Activated T-helper 1 cell treated with anti-CD3 and anti-CD28 coated beads, Interleukin-12 subunit alpha, Interleukin-12 subunit beta, Interleukin-2, Interleukin-4 antibody, amounts not matched to agents 30 ng/mL and 10 ng/mL and 1 ng/mL, durations not matched to agents 14 hours and 24 hours and 36 hours (primary cell): Measurements from ENCODE around the gene BMP6. TPM values are rescaled to one million over a fixed set of nuclear protein-coding genes. Genes with fewer than 3 reads are reported as not detected.
"Not testable (repeated sequence)": the region's sequence is repeated elsewhere in the genome, so short reads cannot be mapped to it uniquely, and the experiment has no call there.

Experiments used
- DNase-seq: peaks from one replicate; pipeline ENCODE4 v3.0.0; 2021; ENCODE audit warnings: low spot score
- H3K27ac Mint-ChIP-seq: one replicate; pipeline ENCODE4 v1.8.0; 2021; ENCODE audit warnings: mild to moderate bottlenecking, mixed read lengths
- H3K27me3 Mint-ChIP-seq: one replicate; pipeline ENCODE4 v1.8.0; 2022; ENCODE audit warnings: mild to moderate bottlenecking, moderate library complexity, mixed read lengths; ENCODE audit not compliant: insufficient read depth
- H3K36me3 Mint-ChIP-seq: one replicate; pipeline ENCODE4 v1.8.0; 2021; ENCODE audit warnings: low read depth, mixed read lengths
- H3K4me1 Mint-ChIP-seq: one replicate; pipeline ENCODE4 v1.8.0; 2021; ENCODE audit warnings: low read depth, mixed read lengths
- H3K4me3 Mint-ChIP-seq: one replicate; pipeline ENCODE4 v1.8.0; 2021; ENCODE audit warnings: mild to moderate bottlenecking, moderate library complexity, mixed read lengths
- H3K9me3 Mint-ChIP-seq: one replicate; pipeline ENCODE4 v1.8.0; 2021; ENCODE audit warnings: mixed read lengths
- intact Hi-C: fragments of 100-400 bp; cut with micrococcal nuclease; formaldehyde crosslinking; loops from one replicate; pipeline ENCODE4 v1.15.1; 2024
- total RNA-seq: library from RNA; stranded (reverse); gene quantifications from 2 replicates; pipeline ENCODE4 v1.2.3, GENCODE V29; 2022

The BMP6 gene
- total RNA-seq, 1 donor from 2014 or later, result 0.86 TPM

DNA sequence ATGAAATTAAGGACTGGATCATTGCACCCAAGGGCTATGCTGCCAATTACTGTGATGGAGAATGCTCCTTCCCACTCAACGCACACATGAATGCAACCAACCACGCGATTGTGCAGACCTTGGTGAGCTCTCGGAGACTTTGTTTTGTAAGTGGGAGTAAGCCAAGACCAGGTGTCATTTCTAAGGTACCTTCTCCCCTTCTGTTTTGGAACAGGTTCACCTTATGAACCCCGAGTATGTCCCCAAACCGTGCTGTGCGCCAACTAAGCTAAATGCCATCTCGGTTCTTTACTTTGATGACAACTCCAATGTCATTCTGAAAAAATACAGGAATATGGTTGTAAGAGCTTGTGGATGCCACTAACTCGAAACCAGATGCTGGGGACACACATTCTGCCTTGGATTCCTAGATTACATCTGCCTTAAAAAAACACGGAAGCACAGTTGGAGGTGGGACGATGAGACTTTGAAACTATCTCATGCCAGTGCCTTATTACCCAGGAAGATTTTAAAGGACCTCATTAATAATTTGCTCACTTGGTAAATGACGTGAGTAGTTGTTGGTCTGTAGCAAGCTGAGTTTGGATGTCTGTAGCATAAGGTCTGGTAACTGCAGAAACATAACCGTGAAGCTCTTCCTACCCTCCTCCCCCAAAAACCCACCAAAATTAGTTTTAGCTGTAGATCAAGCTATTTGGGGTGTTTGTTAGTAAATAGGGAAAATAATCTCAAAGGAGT is 154.2 kb downstream of the BMP6 start:
- no peaks in the 10 kb centered on the region for H3K27me3 Mint-ChIP-seq
- no peaks in the 10 kb centered on the region for H3K4me1 Mint-ChIP-seq
- H3K36me3 Mint-ChIP-seq, result peaks cover 34% of the 10 kb centered on the region
- no peaks in the 10 kb centered on the region for H3K9me3 Mint-ChIP-seq
- H3K27ac Mint-ChIP-seq, result no peak overlapping the region
- intact Hi-C loops, result no loop called here
- H3K4me3 Mint-ChIP-seq, result no peak overlapping the region
- DNase-seq, result no peak

GRCh38 chr6:7880718-7881107 is 154.8 kb downstream of the BMP6 start:
- Mint-ChIP-seq H3K27ac (no peak overlapping the region), H3K27me3 (no peaks in the 10 kb centered on the region), H3K9me3 (no peaks in the 10 kb centered on the region), H3K4me1 (no peaks in the 10 kb centered on the region), H3K36me3 (peaks cover 39% of the 10 kb centered on the region), H3K4me3 (no peak overlapping the region)
- intact Hi-C loops, result no loop called here
- no peak for DNase-seq

- intact Hi-C loops, result no loop called here
- no peaks in the 10 kb centered on the region for H3K4me1 Mint-ChIP-seq
- H3K4me3 Mint-ChIP-seq, result no peak overlapping the region
- H3K27ac Mint-ChIP-seq, result no peak overlapping the region
- no peaks in the 10 kb centered on the region for H3K27me3 Mint-ChIP-seq
- no peaks in the 10 kb centered on the region for H3K9me3 Mint-ChIP-seq
- no peak for DNase-seq
- H3K36me3 Mint-ChIP-seq, result peaks cover 43% of the 10 kb centered on the region
Measured at GRCh38 chr6:7881765-7882500, 156.0 kb downstream of the BMP6 start.

DNA sequence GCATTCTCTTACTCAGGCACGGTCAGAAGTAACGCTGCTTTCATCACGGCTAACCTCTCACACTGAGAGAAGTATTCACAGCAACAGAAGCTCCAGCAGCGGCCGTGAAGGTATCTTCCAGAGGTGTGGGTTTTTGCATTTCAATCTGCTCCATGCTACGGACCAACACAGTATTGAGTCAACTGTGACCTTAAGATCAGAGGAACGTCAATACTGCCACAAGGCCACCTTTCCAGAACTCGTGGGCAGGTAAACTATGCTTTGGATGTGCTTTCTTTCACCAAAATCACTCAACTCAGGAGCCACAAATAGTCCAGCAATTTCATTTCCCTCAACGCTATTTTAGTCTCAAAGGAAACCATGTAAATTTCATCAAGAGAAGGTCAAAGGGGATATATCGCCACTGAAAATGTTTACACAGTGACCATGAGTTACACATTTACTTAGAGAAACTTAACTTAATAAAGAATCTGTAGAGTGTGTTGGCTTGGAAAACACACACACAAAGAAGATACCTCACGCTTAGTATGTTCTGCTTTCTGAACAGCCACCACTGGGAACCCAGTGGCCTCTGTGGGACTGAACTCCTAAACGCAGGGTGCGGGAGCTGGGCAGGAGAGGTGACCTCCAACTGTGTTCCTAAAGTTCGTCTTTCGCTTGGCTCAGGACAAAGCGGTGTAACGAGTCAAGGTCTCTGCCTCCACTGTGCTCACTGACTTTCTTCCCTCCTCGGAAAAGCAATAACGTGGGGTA is 156.8 kb downstream of the BMP6 start:
- no peaks in the 10 kb centered on the region for H3K9me3 Mint-ChIP-seq
- no peak overlapping the region for H3K27ac Mint-ChIP-seq
- H3K36me3 Mint-ChIP-seq, result peaks cover 48% of the 10 kb centered on the region
- DNase-seq, result no peak
- H3K4me3 Mint-ChIP-seq, result no peak overlapping the region
- intact Hi-C loops, result no loop called here
- no peaks in the 10 kb centered on the region for H3K27me3 Mint-ChIP-seq
- H3K4me1 Mint-ChIP-seq, result no peaks in the 10 kb centered on the region

- intact Hi-C loops, result no loop called here
- Mint-ChIP-seq H3K36me3 (peaks cover 55% of the 10 kb centered on the region), H3K27ac (no peak overlapping the region), H3K4me3 (no peak overlapping the region), H3K9me3 (no peaks in the 10 kb centered on the region), H3K27me3 (no peaks in the 10 kb centered on the region), H3K4me1 (no peaks in the 10 kb centered on the region)
- DNase-seq, result no peak
Measured at GRCh38 chr6:7883381-7883780, 157.5 kb downstream of the BMP6 start.

DNA sequence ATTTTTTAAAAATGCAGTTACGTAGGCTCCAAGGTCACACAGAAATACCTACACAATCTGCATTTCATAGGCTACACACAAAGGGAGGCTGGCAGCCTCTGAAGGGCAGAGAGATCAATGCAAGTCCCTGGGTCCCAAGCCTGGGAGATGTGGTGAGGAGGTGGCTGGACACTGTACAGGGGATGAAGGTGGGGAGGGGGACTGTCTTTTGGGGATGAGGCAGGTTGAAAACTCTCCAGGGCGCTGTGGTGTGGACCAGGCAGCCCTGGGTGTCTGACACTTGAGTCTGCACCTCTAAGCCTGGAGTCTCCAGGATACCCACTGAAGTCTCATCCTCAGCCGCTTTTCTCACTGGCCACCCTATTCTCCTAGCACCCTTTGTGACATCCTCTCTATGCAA is 160.2 kb downstream of the BMP6 start:
- Mint-ChIP-seq H3K4me3 (no peak overlapping the region), H3K9me3 (no peaks in the 10 kb centered on the region), H3K27ac (no peak overlapping the region), H3K4me1 (no peaks in the 10 kb centered on the region), H3K27me3 (no peaks in the 10 kb centered on the region), H3K36me3 (peaks cover 59% of the 10 kb centered on the region)
- intact Hi-C loops, result no loop called here
- DNase-seq, result no peak

GRCh38 chr6:7887278-7887991 is 161.5 kb downstream of the BMP6 start:
- H3K36me3 Mint-ChIP-seq, result peaks cover 68% of the 10 kb centered on the region
- no peak overlapping the region for H3K4me3 Mint-ChIP-seq
- intact Hi-C loops, result no loop called here
- no peaks in the 10 kb centered on the region for H3K27me3 Mint-ChIP-seq
- no peaks in the 10 kb centered on the region for H3K9me3 Mint-ChIP-seq
- no peak for DNase-seq
- H3K27ac Mint-ChIP-seq, result no peak overlapping the region
- no peaks in the 10 kb centered on the region for H3K4me1 Mint-ChIP-seq

DNA sequence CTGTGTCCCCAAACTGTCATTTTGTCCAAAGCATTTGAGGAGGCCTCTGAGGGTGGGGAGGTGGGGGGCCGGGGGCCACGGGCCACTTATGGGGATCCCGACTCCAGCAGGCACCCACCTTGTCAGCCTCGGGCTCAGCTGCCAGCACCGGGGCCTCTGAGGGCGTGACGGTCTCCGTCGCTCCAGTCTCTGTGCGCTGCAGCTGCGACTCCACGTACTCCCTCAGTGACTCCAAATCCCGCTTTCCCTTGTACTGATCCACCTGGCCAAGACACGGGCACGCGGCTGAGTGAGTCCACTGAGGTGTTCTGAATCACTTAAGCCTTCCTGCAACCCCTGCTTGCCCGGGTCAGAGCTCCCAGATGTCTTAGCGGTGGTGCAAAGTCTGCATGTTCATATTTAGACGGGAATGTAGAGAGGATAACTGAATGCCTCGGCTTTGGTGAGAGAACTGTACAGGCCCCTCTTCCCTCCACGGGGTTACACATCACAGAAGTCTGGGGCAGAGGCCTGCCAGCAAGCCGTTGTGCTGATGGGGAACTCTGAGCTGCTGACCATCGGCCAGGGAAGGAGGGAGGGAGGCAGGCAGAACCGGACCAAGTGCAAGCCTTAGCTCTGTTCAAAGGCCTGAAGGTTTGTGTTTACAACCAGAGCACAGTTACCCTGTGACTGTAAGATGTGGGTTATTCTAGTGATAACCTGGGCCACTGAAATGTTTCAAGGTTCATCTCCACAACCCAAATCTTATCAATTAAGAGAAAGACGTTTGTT is 162.9 kb downstream of the BMP6 start:
- Mint-ChIP-seq H3K4me3 (no peak overlapping the region), H3K9me3 (no peaks in the 10 kb centered on the region), H3K27me3 (no peaks in the 10 kb centered on the region), H3K27ac (no peak overlapping the region), H3K4me1 (no peaks in the 10 kb centered on the region), H3K36me3 (peaks cover 62% of the 10 kb centered on the region)
- intact Hi-C loops, result no loop called here
- no peak for DNase-seq

GRCh38 chr6:7891078-7891872 is 165.4 kb downstream of the BMP6 start:
- Mint-ChIP-seq H3K9me3 (no peaks in the 10 kb centered on the region), H3K4me1 (no peaks in the 10 kb centered on the region), H3K27me3 (no peaks in the 10 kb centered on the region), H3K4me3 (no peak overlapping the region), H3K27ac (no peak overlapping the region), H3K36me3 (peaks cover 60% of the 10 kb centered on the region)
- DNase-seq, result no peak
- intact Hi-C loops, result no loop called here

DNA sequence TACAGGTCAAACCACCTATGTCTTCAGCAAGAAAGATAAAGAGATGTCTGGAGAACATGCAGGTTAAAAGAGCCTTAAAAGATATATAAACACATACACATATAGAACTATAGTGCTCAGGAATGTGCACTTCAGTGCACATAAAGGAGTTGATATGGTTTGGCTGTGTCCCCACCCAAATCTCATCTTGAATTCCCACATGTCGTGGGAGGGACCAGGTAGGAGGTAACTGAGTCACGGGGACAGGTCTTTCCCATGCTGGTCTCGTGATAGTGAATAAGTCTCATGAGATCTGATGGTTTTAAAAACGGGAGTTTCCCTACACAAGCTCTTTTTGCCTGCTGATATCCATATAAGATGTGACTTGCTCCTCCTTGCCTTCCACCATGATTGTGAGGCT is 166.5 kb downstream of the BMP6 start:
- intact Hi-C loops, result not testable (repeated sequence)

GRCh38 chr6:7893342-7893741 is 167.4 kb downstream of the BMP6 start:
- Mint-ChIP-seq H3K27ac (no peak overlapping the region), H3K9me3 (no peaks in the 10 kb centered on the region), H3K27me3 (no peaks in the 10 kb centered on the region), H3K36me3 (peaks cover 59% of the 10 kb centered on the region), H3K4me3 (no peak overlapping the region), H3K4me1 (no peaks in the 10 kb centered on the region)
- intact Hi-C loops, result no loop called here
- DNase-seq, result no peak

More for the DNA sequence above, 166.5 kb downstream of the BMP6 start:
- not testable (repeated sequence) for H3K27ac Mint-ChIP-seq, H3K4me1 Mint-ChIP-seq, H3K4me3 Mint-ChIP-seq, H3K9me3 Mint-ChIP-seq, H3K27me3 Mint-ChIP-seq, DNase-seq
- H3K36me3 Mint-ChIP-seq, result peaks cover 60% of the 10 kb centered on the region
